GM21447 (cell line): ENCODE results near the gene SYT2.

ENCODE experiments used
- ATAC-seq: cut with Tn5 transposase; IDR thresholded peaks from one replicate; pipeline ENCODE4 v1.9.1; 2021; ENCODE audit not compliant: unreplicated experiment

Gene SYT2

DNA sequence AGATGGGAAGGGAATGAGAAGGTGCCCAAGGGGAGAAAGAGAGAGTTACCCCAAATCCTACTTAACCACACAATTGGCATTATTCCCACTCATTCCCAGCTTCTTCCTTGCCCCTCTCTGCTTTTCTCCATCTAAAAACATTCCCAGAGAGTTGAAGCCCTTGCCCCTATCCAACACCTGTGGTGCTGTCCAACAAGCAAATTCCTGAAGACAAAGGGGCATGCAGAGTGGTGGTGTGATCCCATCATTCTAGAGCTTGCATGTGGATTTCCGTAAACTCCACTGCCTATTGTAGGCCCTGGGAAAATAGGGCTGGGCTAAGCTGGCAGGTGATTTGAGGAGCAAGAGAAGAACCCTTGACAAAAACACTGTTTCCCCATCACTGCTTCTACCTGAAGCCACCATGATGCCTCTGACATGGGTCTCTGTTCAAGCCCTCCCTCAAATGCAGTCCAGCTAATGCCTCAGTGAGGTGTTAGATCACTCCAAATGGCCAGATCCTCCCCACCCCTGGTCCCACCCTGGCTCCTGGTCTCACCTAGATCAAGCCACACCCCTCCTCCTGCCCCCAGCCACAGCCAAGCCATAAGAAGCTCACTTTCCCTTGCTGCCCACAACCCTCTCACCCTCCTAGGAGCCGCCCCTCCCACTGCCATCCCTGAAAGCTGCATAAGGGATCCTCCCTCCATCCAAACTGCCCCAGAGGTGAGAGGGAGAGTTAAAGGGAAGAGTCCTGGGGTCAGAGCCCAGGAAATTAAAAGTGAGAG lies 29.5 kb downstream of the SYT2 start:
- no peak for ATAC-seq

DNA sequence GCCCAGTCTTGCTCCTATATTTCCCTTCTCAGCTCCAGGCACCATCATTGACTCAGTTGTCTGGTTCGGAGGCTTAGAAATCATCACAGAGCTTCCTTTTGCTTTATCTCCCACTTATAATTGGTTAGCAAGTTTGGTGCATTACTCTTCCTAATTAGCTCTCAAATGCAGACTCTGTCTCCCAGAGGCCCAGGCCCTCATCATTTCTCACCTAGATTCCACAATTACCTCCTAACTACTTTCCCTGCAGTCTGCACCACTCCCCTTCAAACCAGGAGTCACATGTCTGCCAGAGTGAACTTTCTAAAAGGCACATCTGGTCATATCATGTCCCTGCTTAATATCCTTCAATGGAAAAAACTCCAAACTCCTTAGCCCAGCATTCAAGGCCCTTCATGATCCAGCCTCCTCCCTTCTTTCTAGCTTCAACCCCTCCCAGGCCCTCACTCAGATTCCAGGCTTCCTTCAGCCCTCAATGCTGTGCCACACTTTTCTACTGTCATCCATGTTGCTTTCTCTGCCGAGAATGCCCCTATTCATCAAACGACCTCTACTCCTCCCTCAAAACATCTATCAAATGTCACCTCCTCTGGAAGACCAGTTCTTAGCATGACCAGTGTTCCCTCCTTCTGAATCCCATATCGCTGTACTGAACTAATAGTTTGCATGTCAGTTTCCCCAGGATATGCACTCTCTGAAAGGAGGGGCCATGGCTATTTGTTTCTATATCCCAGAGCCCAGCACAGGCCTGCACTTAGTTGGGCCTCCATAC lies 30.7 kb downstream of the SYT2 start:
- ATAC-seq, result no peak

DNA sequence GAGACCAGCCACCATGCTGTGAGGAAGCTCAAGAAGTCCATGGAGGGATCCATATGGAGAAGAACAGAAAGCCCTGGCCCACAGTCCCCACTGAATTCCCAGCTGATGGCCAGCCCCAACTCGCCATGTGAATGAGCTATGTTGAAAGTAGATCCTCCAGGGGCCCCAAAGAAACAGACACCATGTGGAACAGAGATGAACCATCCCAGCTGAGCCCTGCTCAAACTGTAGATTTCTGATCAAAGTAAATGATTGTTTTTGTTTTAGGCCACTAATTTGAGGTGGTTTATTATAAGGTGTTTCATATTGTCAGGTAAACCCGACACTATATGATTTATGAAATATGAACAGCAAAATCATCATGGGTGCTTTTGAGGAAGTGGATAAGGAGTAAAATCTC lies 32.8 kb downstream of the SYT2 start:
- no peak for ATAC-seq

DNA sequence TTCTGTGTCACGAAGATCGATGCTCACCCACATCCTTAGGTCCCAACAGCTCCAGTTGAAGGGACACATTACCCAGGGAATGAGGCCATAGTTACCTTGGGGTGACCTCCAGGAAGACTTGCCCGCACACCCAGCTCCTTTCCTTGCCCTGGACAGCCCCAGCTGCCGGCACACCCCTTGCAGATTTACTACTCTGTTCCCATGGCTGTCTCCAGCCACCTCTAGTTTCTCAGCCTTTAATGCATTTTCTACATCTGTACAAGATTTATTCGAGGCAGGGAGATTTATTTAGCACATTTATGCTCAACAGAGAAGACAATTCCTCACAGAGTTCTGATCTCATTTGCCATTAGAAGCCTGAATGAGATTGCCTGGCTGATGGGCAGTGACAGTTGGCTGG lies 36.7 kb downstream of the SYT2 start:
- ATAC-seq, result no peak

DNA sequence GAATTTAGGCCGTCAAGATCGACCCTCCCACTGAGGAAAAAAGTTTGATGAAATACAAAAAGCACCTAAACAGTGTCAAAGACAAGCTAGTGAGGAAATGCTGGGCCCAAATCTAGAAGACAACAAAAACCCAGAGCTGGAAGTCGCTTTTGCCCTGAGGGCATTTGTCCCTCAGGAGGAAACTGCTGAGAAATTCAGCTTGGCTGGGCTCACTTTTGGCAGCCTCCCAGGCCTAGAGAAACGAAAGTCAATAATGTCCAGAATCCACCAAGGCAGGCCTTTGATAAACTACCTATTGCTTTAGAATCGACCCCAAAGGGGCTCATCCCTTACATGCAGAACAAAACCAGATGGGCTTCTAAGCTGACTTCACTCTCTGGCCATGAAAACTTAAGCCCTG lies 38.9 kb downstream of the SYT2 start:
- no peak for ATAC-seq

- ATAC-seq, result no peak
These were observed 44.8 kb downstream of the SYT2 start for GRCh38 chr1:202665417-202665816.

GRCh38 chr1:202664083-202664482 lies 46.2 kb downstream of the SYT2 start:
- no peak for ATAC-seq

DNA sequence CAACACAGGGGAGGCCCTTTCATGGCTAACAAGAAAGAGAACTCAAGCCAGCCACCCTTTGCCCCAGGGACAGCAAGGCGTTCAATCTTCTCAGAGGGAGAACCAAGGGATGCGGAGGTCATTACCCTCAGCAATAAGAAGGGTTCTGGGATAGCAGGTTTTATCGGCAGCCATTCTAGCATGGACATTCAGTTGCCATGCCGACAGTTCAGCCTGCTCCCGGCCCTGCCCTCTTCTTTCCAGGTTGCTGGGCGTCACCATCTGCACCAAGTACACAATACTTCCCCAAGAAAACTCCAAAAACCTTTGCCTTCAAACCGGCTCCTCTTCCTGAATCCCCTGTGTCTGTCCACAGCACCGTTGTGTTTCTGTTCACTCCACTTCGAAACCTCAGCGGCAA lies 47.1 kb downstream of the SYT2 start:
- no peak for ATAC-seq

DNA sequence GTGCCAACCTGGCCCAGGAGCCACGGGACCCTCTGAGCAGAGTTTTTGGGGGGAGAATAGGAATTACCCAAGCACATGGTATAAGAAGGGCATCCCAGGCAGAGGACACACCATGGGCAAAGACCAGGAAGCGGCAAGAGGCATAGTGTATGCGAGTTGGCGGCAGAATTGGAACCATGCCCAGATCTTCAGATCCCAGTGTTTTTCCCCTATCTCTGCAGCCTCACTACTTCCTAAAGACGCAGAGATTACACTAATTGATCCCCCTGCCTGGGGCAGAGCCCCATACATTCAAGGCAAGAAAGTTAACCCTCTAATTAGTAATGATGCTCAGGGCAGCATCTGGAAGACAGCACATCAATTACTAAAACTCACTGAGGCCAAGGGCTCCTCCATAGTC lies 48.2 kb downstream of the SYT2 start:
- no peak for ATAC-seq

- ATAC-seq, result no peak
These were observed 49.0 kb downstream of the SYT2 start for GRCh38 chr1:202661136-202661845.

DNA sequence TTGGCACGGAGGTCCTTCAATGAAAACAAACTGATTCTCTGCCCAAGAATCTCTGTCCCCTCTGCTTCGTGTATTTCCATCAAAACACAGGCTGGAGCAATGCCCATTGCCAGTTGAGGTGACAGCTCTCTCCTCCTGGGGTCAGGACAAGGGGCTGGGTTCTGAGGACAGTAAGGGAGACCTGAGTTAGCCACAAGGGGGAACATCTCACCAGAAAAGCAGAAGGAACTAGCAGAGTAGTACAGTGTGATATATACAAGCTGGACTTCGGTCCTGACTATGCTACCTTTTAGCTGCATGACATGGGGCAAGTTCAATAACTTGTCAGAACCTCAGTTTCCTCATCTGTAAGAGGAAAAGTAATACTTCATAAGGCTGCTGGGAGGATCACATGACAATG lies 50.3 kb downstream of the SYT2 start:
- ATAC-seq, result no peak

DNA sequence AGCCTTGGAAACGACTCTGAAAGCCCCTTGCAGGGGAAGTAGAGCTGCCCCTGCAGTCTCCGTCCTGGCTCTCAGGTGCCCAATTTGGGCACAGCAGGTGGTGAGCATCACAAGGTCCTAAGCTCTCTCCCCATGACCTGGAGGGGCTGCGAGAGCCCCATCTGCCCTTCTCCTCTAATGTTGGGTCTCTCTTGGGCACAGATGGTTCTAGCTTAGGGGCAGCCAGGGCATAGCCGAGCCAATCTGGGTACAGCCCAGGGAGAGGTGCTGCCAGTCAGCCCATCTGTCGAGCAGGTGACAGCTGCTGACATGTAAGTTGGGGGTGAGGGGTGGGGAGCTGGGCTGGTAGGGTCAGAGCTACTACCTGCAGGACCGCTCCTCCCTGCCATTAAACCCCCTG lies 50.7 kb downstream of the SYT2 start:
- ATAC-seq, result no peak

DNA sequence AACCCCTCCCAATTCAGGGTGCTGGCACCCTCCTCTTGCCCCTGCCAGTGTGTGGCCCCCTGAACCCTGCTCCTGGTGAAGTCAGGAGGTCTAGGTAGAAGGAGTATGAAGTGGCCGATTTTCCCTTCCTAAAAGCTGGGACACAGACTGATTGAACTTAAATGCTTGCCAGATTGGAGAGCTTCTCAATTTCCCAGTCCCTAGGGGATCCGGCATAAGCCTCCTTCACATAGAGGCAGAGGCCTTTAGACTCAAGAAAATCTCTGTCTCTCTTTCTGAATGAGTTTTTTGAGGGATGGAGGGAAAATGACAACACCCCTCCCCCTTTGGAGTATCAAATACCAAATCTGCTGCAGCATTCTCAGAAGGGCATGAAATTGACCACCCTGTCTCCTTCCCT lies 51.5 kb downstream of the SYT2 start:
- no peak for ATAC-seq

DNA sequence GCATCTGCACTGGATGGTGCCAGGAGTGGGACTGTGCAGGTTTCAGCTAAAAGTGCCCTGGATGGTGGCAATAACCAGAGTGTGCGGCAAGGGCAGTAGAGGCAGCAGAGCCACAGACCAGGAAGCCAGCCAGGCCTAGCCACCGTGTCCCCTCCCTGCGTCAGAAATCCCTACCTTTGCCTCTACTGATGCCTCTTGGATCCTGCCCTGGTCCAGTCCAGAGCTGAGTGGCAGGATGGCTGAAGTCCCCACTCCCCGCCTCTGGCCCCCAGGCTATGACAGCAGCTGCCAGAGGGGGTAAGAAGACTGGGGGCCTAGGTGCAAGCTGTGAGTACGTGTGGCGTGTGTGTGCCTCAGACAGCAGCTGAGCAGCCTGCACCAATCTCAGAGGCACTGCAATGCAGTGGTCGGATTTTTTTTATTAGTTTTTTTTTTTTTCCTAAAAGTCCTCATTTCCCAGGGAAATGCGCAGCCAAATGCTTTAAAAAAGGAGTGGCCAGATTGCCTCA lies 51.9 kb downstream of the SYT2 start:
- ATAC-seq, result no peak

GRCh38 chr1:202656951-202657646 lies 53.2 kb downstream of the SYT2 start:
- ATAC-seq, result no peak

DNA sequence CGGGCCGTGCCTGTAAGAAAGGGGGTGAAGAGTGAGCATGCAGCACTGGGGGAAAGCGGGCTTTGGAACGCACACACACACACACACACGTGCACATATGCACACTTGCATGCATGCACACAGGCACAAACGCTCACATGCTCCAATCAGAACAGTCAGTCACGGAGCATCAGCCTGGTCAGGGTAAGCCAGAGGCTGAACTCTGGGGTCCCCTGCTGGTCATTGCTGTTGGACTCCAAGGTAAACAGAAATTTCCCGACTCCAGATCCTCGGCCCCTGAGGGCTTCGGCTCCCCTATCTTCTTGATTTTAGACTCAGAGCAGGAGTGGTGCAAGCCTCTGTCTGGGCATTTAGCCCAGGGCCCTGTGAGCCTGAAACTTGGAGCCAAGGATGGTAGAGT lies 54.2 kb downstream of the SYT2 start:
- ATAC-seq, result no peak

DNA sequence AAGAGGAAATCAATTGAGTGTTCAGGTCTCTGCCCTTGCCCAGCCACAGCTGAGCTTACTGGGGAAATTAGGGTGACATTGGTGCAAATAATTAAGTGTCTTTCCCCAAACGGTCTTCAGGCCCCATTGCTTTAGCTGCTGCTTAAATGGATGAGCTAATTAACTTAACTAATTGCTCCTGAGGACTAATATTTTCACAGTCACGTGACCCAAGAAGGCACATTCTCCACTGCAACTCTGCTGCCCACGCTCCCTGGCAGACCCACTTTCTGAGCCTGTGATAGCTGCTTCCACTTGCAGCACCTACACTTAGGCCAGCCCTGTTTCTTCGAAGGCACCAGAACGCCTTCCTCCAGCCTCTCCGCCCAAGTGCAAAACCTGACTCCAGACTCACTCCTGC lies 56.2 kb downstream of the SYT2 start:
- ATAC-seq, result no peak

DNA sequence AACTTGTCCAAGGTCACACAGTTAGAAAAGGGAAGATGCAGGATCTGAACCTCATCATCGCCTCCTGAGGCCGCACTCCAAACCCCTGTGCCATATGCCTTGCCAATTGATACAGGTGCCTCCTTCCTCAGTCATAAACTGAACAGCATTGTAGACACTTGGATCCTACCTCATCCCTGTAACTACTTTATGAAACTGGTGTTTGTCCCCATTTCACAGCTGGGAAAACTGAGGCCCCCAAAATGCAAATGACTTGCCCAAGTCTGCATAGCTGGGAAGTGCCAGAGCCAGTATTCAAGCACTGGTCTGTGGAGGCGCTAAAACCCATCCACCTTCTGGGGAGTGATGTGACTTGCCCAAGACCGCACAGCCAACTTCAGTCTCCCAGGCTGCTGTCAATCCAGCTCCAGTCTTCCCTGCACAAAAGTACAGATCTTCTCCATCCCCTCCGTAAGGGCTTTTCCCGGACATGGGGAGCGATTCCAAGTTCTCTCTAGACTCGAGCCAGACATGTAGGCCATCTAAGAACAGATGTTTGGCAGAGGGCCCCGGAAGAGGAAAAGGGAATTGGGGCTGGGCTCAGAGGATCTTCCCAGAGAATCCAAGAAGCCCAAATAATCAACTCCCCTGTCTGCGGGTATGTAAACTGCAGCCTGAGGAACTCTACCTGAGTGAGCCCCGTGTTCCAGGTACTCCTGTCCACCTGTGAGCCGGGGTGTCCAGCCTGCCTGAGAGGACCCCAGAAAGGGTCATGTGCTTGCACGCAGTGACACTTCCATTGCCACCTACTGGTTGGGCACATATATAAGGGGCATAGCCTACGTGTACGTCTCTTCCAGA lies 60.5 kb downstream of the SYT2 start:
- ATAC-seq, result no peak

GRCh38 chr1:202648605-202649226 lies 61.5 kb downstream of the SYT2 start:
- no peak for ATAC-seq

DNA sequence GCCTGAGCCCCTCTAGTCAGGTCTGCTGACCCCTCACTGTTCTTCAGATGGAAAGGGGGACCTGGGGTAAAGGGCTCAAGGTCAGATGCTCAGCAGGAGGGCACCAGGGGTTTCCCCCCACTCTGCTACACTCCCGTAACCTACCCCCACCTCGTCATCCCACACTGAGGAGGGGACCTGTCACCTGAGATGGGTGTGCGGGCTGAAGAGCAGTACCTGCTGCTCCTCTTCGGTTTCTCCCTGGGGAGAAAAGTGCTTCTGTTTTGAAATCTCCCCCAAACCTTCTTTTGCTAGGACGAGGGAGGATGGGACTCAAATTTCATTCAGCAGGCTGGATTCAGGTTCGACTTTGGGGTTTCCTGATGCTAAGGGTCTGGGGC lies 65.2 kb downstream of the SYT2 start:
- ATAC-seq, result no peak
